OCI-LY7 (cell line): ENCODE data around the gene PSMD13. TPM values are rescaled to one million over a fixed set of nuclear protein-coding genes. Genes with fewer than 3 reads are reported as not detected.

Experiments
- BruUV-seq: library from RNA; stranded (reverse); fragments of 400-500 nt; replicated peaks from 2 replicates; lab custom pipeline; 2021; lab: Mats Ljungman, UMichigan
- CTCF ChIA-PET: fragments of 300-600 bp; sonication (Branson Sonifier 250); formaldehyde crosslinking; loops from one replicate; lab custom pipeline; 2022; ENCODE audit warnings: antibody characterized with exemption; ENCODE audit not compliant: unreplicated experiment; lab: Charles Lee
- POLR2A ChIA-PET: fragments of 300-600 bp; sonication (Branson Sonifier 250); formaldehyde crosslinking; loops from one replicate; lab custom pipeline; 2022; ENCODE audit warnings: antibody characterized with exemption; lab: Charles Lee
- DNase-seq: peaks from one replicate; pipeline ENCODE4 v3.0.0-alpha.2; 2015; ENCODE audit warnings: low spot score
- H2AFZ ChIP-seq: fragments of 200-600 bp; sonication (generic), shearing (Covaris generic); 2 replicates; pipeline ENCODE4 v1.6.1; 2014; ENCODE audit warnings: mild to moderate bottlenecking, antibody characterized with exemption, low read length, moderate library complexity
- H3K27ac ChIP-seq: fragments of 200-600 bp; sonication (generic); 2 replicates; pipeline ENCODE4 v1.5.1; 2014; ENCODE audit warnings: mixed run types, low read depth, mild to moderate bottlenecking, moderate library complexity, low read length, inconsistent platforms; ENCODE audit not compliant: poor library complexity, severe bottlenecking
- H3K36me3 ChIP-seq: fragments of 200-600 bp; sonication (generic); 2 replicates; pipeline ENCODE4 v1.6.1; 2014; ENCODE audit warnings: mild to moderate bottlenecking, antibody characterized with exemption, low read length, moderate library complexity, mixed read lengths; ENCODE audit not compliant: insufficient read depth
- H3K4me1 ChIP-seq: fragments of 200-600 bp; sonication (generic); 2 replicates; pipeline ENCODE4 v1.5.1; 2014; ENCODE audit warnings: mild to moderate bottlenecking, low read length; ENCODE audit not compliant: insufficient read depth, poor library complexity, severe bottlenecking
- H3K4me2 ChIP-seq: fragments of 200-600 bp; sonication (generic); 2 replicates; pipeline ENCODE4 v1.6.1; 2014; ENCODE audit warnings: mild to moderate bottlenecking, low read length
- H3K4me3 ChIP-seq: fragments of 200-600 bp; sonication (generic); 2 replicates; pipeline ENCODE4 v1.5.1; 2014; ENCODE audit warnings: mild to moderate bottlenecking, low read depth, low read length; ENCODE audit not compliant: poor library complexity, severe bottlenecking
- H3K79me2 ChIP-seq: fragments of 200-600 bp; sonication (generic); 2 replicates; pipeline ENCODE4 v1.6.1; 2016; ENCODE audit warnings: low read depth, mild to moderate bottlenecking, low read length, moderate library complexity, mixed read lengths; ENCODE audit not compliant: insufficient read depth
- H3K9me2 ChIP-seq: fragments of 200-600 bp; sonication (generic); 2 replicates; pipeline ENCODE4 v1.6.1; 2016; ENCODE audit warnings: mild to moderate bottlenecking, low read length, mixed read lengths; ENCODE audit not compliant: insufficient read depth
- H3K9me3 ChIP-seq: fragments of 200-600 bp; sonication (generic); 2 replicates; pipeline ENCODE4 v1.6.1; 2014; ENCODE audit warnings: mild to moderate bottlenecking, mixed run types, low read length, mixed read lengths
- H4K20me1 ChIP-seq: fragments of 200-600 bp; sonication (generic); 2 replicates; pipeline ENCODE4 v1.6.1; 2014; ENCODE audit warnings: mild to moderate bottlenecking, antibody characterized with exemption, low read length, moderate library complexity, mixed read lengths; ENCODE audit not compliant: insufficient read depth
- EZH2phosphoT487 ChIP-seq: fragments of 200-600 bp; sonication (generic); IDR thresholded peaks from 2 replicates; pipeline ENCODE4 v1.6.1; 2018; ENCODE audit warnings: low read depth, borderline replicate concordance, mild to moderate bottlenecking, mixed run types, antibody characterized with exemption, low read length, moderate library complexity, mixed read lengths
- intact Hi-C: fragments of 100-400 bp; cut with micrococcal nuclease; formaldehyde crosslinking; loops from one replicate; pipeline ENCODE4 v1.10.0; 2022; ENCODE audit not compliant: unreplicated experiment
- total RNA-seq, 2 experiments: library from RNA; depleted of rRNA in 1 of 2; stranded (reverse); fragments of >200 nt in 1 of 2; shearing (Covaris generic) in 1 of 2; gene quantifications; 2 replicates each; pipeline ENCODE4 v1.2.3, GENCODE V29; 2014 to 2022
- TF ChIP-seq, protein P1 (sequence below): fragments of 200-600 bp; sonication (generic); conservative IDR thresholded peaks from 2 replicates; pipeline ENCODE4 v1.5.1; 2014; ENCODE audit warnings: mild to moderate bottlenecking, antibody characterized with exemption, low read length, moderate library complexity, mixed read lengths

The PSMD13 gene
- total RNA-seq, 2 experiments from 2014 or later, result 146 to 154 TPM

- Histone ChIP-seq H3K79me2 (no peaks in the 10 kb centered on the region), H2AFZ (no peak overlapping the region), H3K4me2 (no peak overlapping the region), H3K4me1 (no peaks in the 10 kb centered on the region), H3K9me3 (no peaks in the 10 kb centered on the region), H3K27ac (no peak overlapping the region), H4K20me1 (no peaks in the 10 kb centered on the region), H3K9me2 (no peaks in the 10 kb centered on the region), H3K4me3 (no peak overlapping the region), H3K36me3 (no peaks in the 10 kb centered on the region)
- DNase-seq, result no peak
- POLR2A ChIA-PET, result interaction anchor here (0.7 kb wide), 2 partner anchors 16 to 58 kb away, joined by 3 to 4 read pairs; no protein-coding TSS in a partner anchor
- intact Hi-C loops, result no loop called here
- CTCF ChIA-PET, result no interaction called here
- no peak for TF ChIP-seq EZH2phosphoT487
- TF ChIP-seq, protein P1, sequence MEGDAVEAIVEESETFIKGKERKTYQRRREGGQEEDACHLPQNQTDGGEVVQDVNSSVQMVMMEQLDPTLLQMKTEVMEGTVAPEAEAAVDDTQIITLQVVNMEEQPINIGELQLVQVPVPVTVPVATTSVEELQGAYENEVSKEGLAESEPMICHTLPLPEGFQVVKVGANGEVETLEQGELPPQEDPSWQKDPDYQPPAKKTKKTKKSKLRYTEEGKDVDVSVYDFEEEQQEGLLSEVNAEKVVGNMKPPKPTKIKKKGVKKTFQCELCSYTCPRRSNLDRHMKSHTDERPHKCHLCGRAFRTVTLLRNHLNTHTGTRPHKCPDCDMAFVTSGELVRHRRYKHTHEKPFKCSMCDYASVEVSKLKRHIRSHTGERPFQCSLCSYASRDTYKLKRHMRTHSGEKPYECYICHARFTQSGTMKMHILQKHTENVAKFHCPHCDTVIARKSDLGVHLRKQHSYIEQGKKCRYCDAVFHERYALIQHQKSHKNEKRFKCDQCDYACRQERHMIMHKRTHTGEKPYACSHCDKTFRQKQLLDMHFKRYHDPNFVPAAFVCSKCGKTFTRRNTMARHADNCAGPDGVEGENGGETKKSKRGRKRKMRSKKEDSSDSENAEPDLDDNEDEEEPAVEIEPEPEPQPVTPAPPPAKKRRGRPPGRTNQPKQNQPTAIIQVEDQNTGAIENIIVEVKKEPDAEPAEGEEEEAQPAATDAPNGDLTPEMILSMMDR, result no peak
- BruUV-seq, result no TSS peak
Observed at GRCh38 chr11:282630-283360, 46.0 kb downstream of the PSMD13 start.

DNA sequence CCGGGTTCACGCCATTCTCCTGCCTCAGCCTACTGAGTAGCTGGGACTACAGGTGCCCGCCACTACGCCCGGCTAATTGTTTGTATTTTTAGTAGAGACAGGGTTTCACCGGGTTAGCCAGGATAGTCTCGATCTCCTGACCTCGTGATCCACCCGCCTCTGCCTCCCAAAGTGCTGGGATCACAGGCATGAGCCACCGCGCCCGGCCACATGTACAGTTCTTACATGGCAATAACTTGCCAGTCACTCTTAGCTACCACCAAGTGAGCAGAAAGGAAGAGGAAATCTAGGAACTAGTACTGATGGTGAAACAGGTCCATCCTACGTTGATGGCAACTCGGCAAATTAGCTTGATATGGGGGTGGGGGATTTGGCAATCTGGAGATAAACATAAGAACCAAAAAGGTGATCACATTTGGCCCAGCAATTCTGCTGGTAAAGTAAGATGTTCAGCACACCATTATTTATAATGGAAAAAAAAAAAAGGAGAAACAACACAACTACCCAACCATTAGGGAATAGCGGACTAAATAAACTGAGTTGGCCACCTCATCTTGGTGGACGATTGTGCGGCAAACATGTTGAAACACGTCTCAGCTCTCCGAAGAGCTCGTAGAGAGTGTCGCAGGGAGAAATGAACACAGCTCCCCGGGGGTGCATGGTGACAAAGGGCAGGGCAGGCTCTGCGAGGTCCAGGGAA lies 46.8 kb downstream of the PSMD13 start:
- Histone ChIP-seq H3K4me2 (no peak overlapping the region), H3K79me2 (no peaks in the 10 kb centered on the region), H3K36me3 (no peaks in the 10 kb centered on the region), H3K4me1 (no peaks in the 10 kb centered on the region), H4K20me1 (no peaks in the 10 kb centered on the region), H3K27ac (no peak overlapping the region), H2AFZ (no peak overlapping the region), H3K9me2 (no peaks in the 10 kb centered on the region), H3K4me3 (no peak overlapping the region), H3K9me3 (no peaks in the 10 kb centered on the region)
- DNase-seq, result no peak
- no peak for TF ChIP-seq EZH2phosphoT487
- TF ChIP-seq, protein P1, result no peak
- ChIA-PET CTCF (no interaction called here), POLR2A (interaction anchor here (0.7 kb wide), 2 partner anchors 15 to 59 kb away, joined by 3 to 4 read pairs; no protein-coding TSS in a partner anchor)
- intact Hi-C loops, result no loop called here
- BruUV-seq, result no TSS peak
